GM19035 (cell line): Measurements from ENCODE around the gene MYCBPAP.

Experiments
- ATAC-seq: cut with Tn5 transposase; IDR thresholded peaks from one replicate; pipeline ENCODE4 v1.9.1; 2021; ENCODE audit not compliant: unreplicated experiment

Gene MYCBPAP

GRCh38 chr17:50507871-50508572, at the start of gene MYCBPAP:
MYCBPAP (plus strand) TSS chr17:50508439; CDS start chr17:50508675, 236 bp downstream.
- ATAC-seq, result no peak

- ATAC-seq, result no peak
Measured at GRCh38 chr17:50458701-50459676, 49.2 kb upstream of the MYCBPAP start.

- no peak for ATAC-seq
Measured at GRCh38 chr17:50459756-50460155, 48.5 kb upstream of the MYCBPAP start.

GRCh38 chr17:50460831-50461526, 47.3 kb upstream of the MYCBPAP start:
- no peak for ATAC-seq

- ATAC-seq, result no peak
Measured at GRCh38 chr17:50461550-50462132, 46.6 kb upstream of the MYCBPAP start.

GRCh38 chr17:50462446-50462845, 45.8 kb upstream of the MYCBPAP start:
- ATAC-seq, result no peak

- no peak for ATAC-seq
Measured at GRCh38 chr17:50464121-50464520, 44.1 kb upstream of the MYCBPAP start.

- ATAC-seq, result no peak
Measured at GRCh38 chr17:50464736-50465135, 43.5 kb upstream of the MYCBPAP start.

GRCh38 chr17:50465171-50465570, 43.1 kb upstream of the MYCBPAP start:
- no peak for ATAC-seq

- no peak for ATAC-seq
Measured at GRCh38 chr17:50465635-50466034, 42.6 kb upstream of the MYCBPAP start.

GRCh38 chr17:50466371-50467113, 41.7 kb upstream of the MYCBPAP start:
- ATAC-seq, result no peak

GRCh38 chr17:50467114-50467854, 41.0 kb upstream of the MYCBPAP start:
- ATAC-seq, result no peak

GRCh38 chr17:50467855-50468303, 40.4 kb upstream of the MYCBPAP start:
- no peak for ATAC-seq

- ATAC-seq, result no peak
Measured at GRCh38 chr17:50468304-50469207, 39.7 kb upstream of the MYCBPAP start, which contains the start of gene CHAD. CHAD (minus strand) TSS chr17:50468880; CDS start chr17:50468813, 67 bp downstream.

- no peak for ATAC-seq
Measured at GRCh38 chr17:50469208-50469605, 39.0 kb upstream of the MYCBPAP start.

GRCh38 chr17:50469671-50470305, 38.5 kb upstream of the MYCBPAP start:
- no peak for ATAC-seq

- ATAC-seq, result no peak
Measured at GRCh38 chr17:50470426-50470825, 37.8 kb upstream of the MYCBPAP start.
